Transverse colon (tissue), 3 donors: ENCODE data around the gene EZH1.
"Not testable (repeated sequence)": the region's sequence is repeated elsewhere in the genome, so short reads cannot be mapped to it uniquely, and the experiment has no call there.

Experiments used
- CTCF ChIP-seq, 5 experiments: fragments of 200-600 bp in 3 of 5; fragments of 450-650 bp in 2 of 5; sonication (generic) in 3 of 5; IDR thresholded peaks; 1 replicate in 2 of 5; 2 replicates in 3 of 5; pipeline ENCODE4 v1.5.1; 2016 to 2017; ENCODE audit warnings: antibody characterized with exemption in 5 of 5, inconsistent platforms in 3 of 5, mild to moderate bottlenecking in 2 of 5, moderate library complexity in 1 of 5
- EP300 ChIP-seq: sonication (generic); formaldehyde crosslinking; IDR thresholded peaks from one replicate; pipeline ENCODE4 v1.6.1; 2017; ENCODE audit warnings: antibody characterized with exemption, low read depth

GRCh38 chr17:42768006-42768405, 23.2 kb upstream of the EZH1 start:
- not testable (repeated sequence) for TF ChIP-seq CTCF (IDR thresholded peaks at IDR 0.05); EP300
